HG03442 (cell line): ENCODE results near the gene MYLK.
"Not testable (repeated sequence)": the region's sequence is repeated elsewhere in the genome, so short reads cannot be mapped to it uniquely, and the experiment has no call there.

Experiments used
- ATAC-seq: cut with Tn5 transposase; IDR thresholded peaks from one replicate; pipeline ENCODE4 v1.9.1; 2021; ENCODE audit warnings: mild to moderate bottlenecking, moderate library complexity; ENCODE audit not compliant: unreplicated experiment

Gene MYLK

GRCh38 chr3:123755085-123755484 lies 129.0 kb downstream of the MYLK start:
- no peak for ATAC-seq

GRCh38 chr3:123753286-123753685 lies 130.8 kb downstream of the MYLK start:
- ATAC-seq: no peak

GRCh38 chr3:123752228-123752627 lies 131.9 kb downstream of the MYLK start:
- ATAC-seq: no peak

- ATAC-seq: no peak
Observed at GRCh38 chr3:123751433-123751832, 132.7 kb downstream of the MYLK start.

GRCh38 chr3:123750659-123751420 lies 133.3 kb downstream of the MYLK start:
- no peak for ATAC-seq

- no peak for ATAC-seq
Observed at GRCh38 chr3:123750209-123750608, 133.9 kb downstream of the MYLK start.

GRCh38 chr3:123749711-123750110 lies 134.4 kb downstream of the MYLK start:
- no peak for ATAC-seq

- no peak for ATAC-seq
Observed at GRCh38 chr3:123745184-123745855, 138.8 kb downstream of the MYLK start.

GRCh38 chr3:123744064-123744463 lies 140.1 kb downstream of the MYLK start:
- ATAC-seq: no peak

- ATAC-seq: no peak
Observed at GRCh38 chr3:123743121-123743520, 141.0 kb downstream of the MYLK start.

- ATAC-seq: no peak
Observed at GRCh38 chr3:123741041-123741511, 143.1 kb downstream of the MYLK start.

GRCh38 chr3:123740391-123740822 lies 143.7 kb downstream of the MYLK start:
- ATAC-seq: no peak

- no peak for ATAC-seq
Observed at GRCh38 chr3:123739754-123740153, 144.4 kb downstream of the MYLK start.

GRCh38 chr3:123739106-123739505 lies 145.0 kb downstream of the MYLK start:
- no peak for ATAC-seq

- not testable (repeated sequence) for ATAC-seq
Observed at GRCh38 chr3:123738522-123738921, 145.6 kb downstream of the MYLK start.

- ATAC-seq: no peak
Observed at GRCh38 chr3:123737168-123737567, 147.0 kb downstream of the MYLK start.

GRCh38 chr3:123735456-123735855 lies 148.7 kb downstream of the MYLK start:
- no peak for ATAC-seq

- ATAC-seq: no peak
Observed at GRCh38 chr3:123734527-123734902, 149.6 kb downstream of the MYLK start.

GRCh38 chr3:123733805-123734526 lies 150.2 kb downstream of the MYLK start:
- ATAC-seq: no peak

- no peak for ATAC-seq
Observed at GRCh38 chr3:123733341-123733740, 150.8 kb downstream of the MYLK start.

GRCh38 chr3:123732447-123732846 lies 151.7 kb downstream of the MYLK start:
- ATAC-seq: no peak

- no peak for ATAC-seq
Observed at GRCh38 chr3:123730829-123731228, 153.3 kb downstream of the MYLK start.
